ENCODE results near the gene FCN2. TPM values are rescaled to one million over a fixed set of nuclear protein-coding genes. Genes with fewer than 3 reads are reported as not detected.

Gene FCN2
- total and polyA plus RNA-seq, 4 donors, result 23.6 to 186 (median 121) TPM

DNA sequence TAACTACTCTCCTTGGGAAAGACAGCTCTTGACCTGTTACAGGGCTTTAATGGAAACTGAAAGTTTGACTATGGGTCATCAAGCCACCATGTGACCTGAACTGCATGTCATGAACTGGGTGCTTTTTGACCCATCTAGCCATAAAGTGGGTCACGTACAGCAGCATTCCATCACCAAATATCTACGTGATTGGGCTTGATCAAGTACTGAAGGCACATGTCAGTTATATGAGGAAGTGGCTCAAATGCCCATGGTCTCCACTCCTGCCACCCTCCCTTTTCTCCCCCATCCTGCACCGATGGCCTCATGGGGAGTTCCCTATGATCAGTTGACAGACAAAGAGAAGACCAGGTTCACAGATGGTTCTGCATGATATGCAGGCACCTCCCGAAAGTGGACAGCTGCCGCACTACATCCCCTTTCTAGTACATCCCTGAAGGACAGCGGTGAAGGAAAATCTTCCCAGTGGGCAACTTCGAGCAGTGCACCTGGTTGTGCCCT lies 44.5 kb downstream of the FCN2 start:
- Histone ChIP-seq H3K36me3 (ENCODE audit: control insufficient read depth in 4 of 4, insufficient read depth in 3 of 4, low read depth in 1 of 4, low read length in 3 of 4) (no peaks in the 10 kb centered on the region), H3K27ac (ENCODE audit: low read depth in 1 of 2, low read length in 2 of 2) (no peak overlapping the region), H3K27me3 (ENCODE audit: control insufficient read depth in 4 of 4, insufficient read depth in 4 of 4, low read length in 3 of 4) (no peaks in the 10 kb centered on the region), H3K9me3 (ENCODE audit: control insufficient read depth in 4 of 4, low read length in 3 of 4) (peaks cover 0 to under 1% (median 0%) of the 10 kb centered on the region in 4 donors), H3K9ac (ENCODE audit: low read depth in 1 of 2, low read length in 2 of 2) (no peak overlapping the region), H3K4me3 (ENCODE audit: low read depth in 1 of 3, low read length in 3 of 3) (no peak overlapping the region), H3K4me1 (ENCODE audit: control insufficient read depth in 4 of 4, insufficient read depth in 4 of 4, low read length in 3 of 4) (peaks cover 0 to 3% (median 0%) of the 10 kb centered on the region in 4 donors)
- no peak for DNase-seq (ENCODE audit: low spot score)
- WGBS, result 74% methylated on average over 7 of the region's 7 CpGs
- no peak for TF ChIP-seq GABPA (IDR thresholded peaks at IDR 0.05 in 1 of 2, conservative IDR thresholded peaks at IDR 0.05 in 1 of 2)
- no peak for TF ChIP-seq JUND (IDR thresholded peaks at IDR 0.05)
- TF ChIP-seq HNF4G (IDR thresholded peaks at IDR 0.05), result no peak

- H3K27me3 ChIP-seq (ENCODE audit: control insufficient read depth in 4 of 4, insufficient read depth in 4 of 4, low read length in 3 of 4), result no peaks in the 10 kb centered on the region
- DNase-seq (ENCODE audit: low spot score), result no peak
- TF ChIP-seq ZBTB33 (IDR thresholded peaks at IDR 0.05), result no peak
- TF ChIP-seq RAD21 (IDR thresholded peaks at IDR 0.05), result no peak
- TF ChIP-seq, protein P1, sequence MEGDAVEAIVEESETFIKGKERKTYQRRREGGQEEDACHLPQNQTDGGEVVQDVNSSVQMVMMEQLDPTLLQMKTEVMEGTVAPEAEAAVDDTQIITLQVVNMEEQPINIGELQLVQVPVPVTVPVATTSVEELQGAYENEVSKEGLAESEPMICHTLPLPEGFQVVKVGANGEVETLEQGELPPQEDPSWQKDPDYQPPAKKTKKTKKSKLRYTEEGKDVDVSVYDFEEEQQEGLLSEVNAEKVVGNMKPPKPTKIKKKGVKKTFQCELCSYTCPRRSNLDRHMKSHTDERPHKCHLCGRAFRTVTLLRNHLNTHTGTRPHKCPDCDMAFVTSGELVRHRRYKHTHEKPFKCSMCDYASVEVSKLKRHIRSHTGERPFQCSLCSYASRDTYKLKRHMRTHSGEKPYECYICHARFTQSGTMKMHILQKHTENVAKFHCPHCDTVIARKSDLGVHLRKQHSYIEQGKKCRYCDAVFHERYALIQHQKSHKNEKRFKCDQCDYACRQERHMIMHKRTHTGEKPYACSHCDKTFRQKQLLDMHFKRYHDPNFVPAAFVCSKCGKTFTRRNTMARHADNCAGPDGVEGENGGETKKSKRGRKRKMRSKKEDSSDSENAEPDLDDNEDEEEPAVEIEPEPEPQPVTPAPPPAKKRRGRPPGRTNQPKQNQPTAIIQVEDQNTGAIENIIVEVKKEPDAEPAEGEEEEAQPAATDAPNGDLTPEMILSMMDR (IDR thresholded peaks at IDR 0.05; ENCODE audit: low read depth, low read length, missing input control), result no peak
- no peak for TF ChIP-seq SP1 (IDR thresholded peaks at IDR 0.05)
- TF ChIP-seq FOXA2 (IDR thresholded peaks at IDR 0.05), result no peak
- no peak for TF ChIP-seq JUND (IDR thresholded peaks at IDR 0.05)
- no peak for TF ChIP-seq TAF1 (conservative IDR thresholded peaks at IDR 0.05)
- TF ChIP-seq REST (IDR thresholded peaks at IDR 0.05), result no peak
- TF ChIP-seq ATF3 (IDR thresholded peaks at IDR 0.05), result no peak
- no peak for TF ChIP-seq FOXA1 (IDR thresholded peaks at IDR 0.05)
- no peak for TF ChIP-seq GABPA (IDR thresholded peaks at IDR 0.05 in 1 of 2, conservative IDR thresholded peaks at IDR 0.05 in 1 of 2)
- peaks cover 0 to 3% (median 0%) of the 10 kb centered on the region in 4 donors for H3K4me1 ChIP-seq (ENCODE audit: control insufficient read depth in 4 of 4, insufficient read depth in 4 of 4, low read length in 3 of 4)
- H3K27ac ChIP-seq (ENCODE audit: low read depth in 1 of 2, low read length in 2 of 2), result peak overlapping the region in 1 of 2 donors; percentile 31
- H3K36me3 ChIP-seq (ENCODE audit: control insufficient read depth in 4 of 4, insufficient read depth in 3 of 4, low read depth in 1 of 4, low read length in 3 of 4), result no peaks in the 10 kb centered on the region
- WGBS, result 62% methylated on average over 15 of the region's 15 CpGs
- H3K4me3 ChIP-seq (ENCODE audit: low read depth in 1 of 3, low read length in 3 of 3), result no peak overlapping the region
- H3K9ac ChIP-seq (ENCODE audit: low read depth in 1 of 2, low read length in 2 of 2), result no peak overlapping the region
- H3K9me3 ChIP-seq (ENCODE audit: control insufficient read depth in 4 of 4, low read length in 3 of 4), result no peaks in the 10 kb centered on the region
These were observed 48.0 kb downstream of the FCN2 start for GRCh38 chr9:134928436-134929192.

Measured in liver (tissue), 9 donors.